ENCODE data around the gene AUNIP.

Gene AUNIP

DNA sequence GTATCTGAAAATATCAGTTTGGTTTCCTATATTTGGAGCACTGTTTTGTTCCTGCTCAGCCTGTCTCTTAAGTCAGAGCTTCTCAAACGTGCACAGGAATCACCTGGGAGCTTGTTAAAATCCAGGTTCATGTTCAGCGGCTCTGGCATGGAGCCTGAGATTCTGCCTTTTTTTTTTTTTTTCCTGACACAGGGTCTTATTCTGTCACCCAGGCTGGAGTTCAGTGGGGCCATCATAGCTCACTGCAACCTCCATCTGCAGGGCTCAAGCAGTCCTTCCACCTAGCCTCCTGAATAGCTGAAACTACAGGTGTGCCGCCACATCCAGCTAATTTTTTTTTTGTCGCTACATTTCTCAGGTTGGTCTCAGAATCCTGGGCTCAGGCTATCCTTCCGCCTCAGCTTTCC lies 71.5 kb downstream of the AUNIP start:
- DNase-seq = no peak

DNA sequence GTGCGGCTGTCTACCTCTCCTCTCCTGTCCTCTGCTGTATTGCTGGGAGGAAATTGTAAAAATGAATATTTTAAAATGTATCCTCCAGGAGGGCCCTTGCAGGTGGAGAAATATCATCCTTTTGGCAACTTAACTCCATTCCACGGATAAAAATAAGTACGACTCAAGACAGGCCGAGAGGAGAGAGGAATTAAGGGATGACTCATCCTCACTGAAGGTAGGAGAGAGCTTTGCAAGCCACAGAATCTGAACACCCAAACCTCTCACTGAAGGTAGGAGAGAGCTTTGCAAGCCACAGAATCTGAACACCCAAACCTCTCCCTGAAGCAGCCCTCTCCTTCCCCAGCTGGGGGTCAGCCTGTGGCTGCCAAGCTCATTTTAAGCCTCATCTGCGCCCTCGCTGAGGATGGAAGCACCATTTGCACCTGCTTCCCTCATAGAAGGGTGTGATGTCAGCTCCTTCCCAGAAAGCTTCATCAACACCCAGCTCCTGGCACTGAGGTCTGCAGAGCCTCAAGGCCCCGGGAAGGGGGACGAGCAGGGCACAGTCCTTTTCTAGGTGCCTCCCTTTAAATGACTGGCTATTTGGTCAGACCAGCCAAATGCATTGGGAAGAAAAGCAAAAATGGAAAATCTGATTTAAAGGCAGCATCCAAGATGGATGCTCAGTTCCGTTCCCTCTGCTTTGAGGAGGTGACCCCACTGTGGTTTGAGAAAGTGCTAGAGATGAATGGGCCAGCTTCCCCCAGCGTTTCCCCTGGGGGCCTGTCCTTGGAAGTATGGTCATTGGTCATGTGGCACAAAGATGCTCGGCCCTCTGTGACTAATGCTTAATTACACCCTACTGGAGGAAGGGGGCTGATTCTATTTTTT lies 72.1 kb downstream of the AUNIP start:
- no peak for DNase-seq

DNA sequence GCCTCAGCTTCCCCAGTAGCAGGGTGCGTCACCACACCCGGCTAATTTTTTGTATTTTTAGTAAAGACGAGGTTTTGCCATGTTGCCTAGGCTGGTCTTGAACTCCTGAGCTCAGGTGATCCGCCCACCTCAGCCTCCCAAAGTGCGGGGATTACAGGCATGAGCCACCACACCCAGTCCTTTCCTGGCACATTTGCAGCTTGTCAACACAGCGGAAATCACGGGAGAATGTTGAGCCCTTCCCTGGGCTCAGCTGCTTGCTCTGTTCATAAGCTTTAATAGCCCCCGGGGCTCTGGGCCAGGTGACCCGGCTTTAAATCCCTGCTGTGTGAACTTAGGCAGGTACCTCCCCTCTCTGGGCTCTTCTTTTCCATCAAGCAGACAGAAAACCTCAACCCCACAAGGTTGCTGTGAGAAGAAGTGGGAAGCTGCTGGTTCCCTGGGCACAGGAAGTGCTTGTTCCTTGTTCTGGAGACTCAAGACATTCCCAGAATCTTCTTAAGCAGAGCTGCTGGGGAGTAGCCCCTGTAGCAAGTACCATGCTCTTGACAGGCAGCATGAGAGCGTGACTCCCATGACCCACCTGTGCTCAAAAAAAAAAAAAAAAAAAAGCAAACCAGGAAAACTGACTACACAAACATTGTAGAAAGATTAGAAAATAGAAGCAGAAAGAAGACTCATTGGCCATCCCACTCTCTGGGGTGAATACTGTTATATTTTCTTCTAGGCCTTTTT lies 73.8 kb downstream of the AUNIP start:
- DNase-seq = no peak

DNA sequence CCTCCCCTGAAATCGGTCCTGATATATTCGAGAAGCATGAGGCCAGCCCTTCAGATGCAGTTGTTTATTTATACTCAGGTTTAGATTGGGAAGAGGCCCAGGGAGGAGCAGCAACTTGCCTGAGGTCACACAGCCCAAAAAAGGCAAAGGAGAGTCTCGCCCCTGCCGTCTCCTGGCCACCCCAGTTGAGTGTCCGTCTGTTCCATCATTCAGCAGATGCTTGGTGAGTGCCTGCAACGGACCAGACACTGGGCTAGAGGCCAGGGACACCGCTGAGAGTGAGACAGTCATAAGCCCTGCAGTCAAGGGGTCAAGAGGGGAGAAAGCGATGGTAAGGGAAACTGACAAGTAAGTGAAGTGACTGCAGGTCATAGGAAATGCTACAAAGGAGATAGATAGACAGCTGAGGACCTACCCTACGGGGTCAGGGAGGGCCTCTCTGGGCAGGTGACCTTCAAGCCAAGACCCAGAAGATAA lies 74.6 kb downstream of the AUNIP start:
- no peak for DNase-seq

All from NCI-H748 treated with DMSO at 0.1 percent for 48 hours (cell line).